B cell (primary cell): ENCODE measurements around the gene KSR1. TPM values are rescaled to one million over a fixed set of nuclear protein-coding genes. Genes with fewer than 3 reads are reported as not detected.

Experiments
- ATAC-seq: fragments of 200-7000 bp; cut with Tn5 transposase; one replicate; pipeline ENCODE4 v1.10.0; 2021; ENCODE audit warnings: low read depth, mild to moderate bottlenecking, moderate number of reproducible peaks, moderate library complexity
- CTCF ChIA-PET: fragments of 350-600 bp; sonication (Branson Sonifier 250); formaldehyde crosslinking; loops from one replicate; lab custom pipeline; 2021; ENCODE audit warnings: antibody characterized with exemption, inconsistent platforms; lab: Charles Lee
- POLR2A ChIA-PET: fragments of 350-600 bp; sonication (Branson Sonifier 250); formaldehyde crosslinking; loops from one replicate; lab custom pipeline; 2021; ENCODE audit warnings: antibody characterized with exemption; lab: Charles Lee
- DNase-seq: peaks from one replicate; pipeline ENCODE4 v3.0.0; 2013
- H2AFZ ChIP-seq: 2 replicates; pipeline ENCODE4 v1.6.1; 2012; ENCODE audit warnings: mild to moderate bottlenecking, low read depth, low read length; ENCODE audit not compliant: insufficient read depth, poor library complexity, severe bottlenecking
- H3K27ac ChIP-seq, 2 donors: 1 replicate in 1 of 2; 2 replicates in 1 of 2; pipeline ENCODE4 v1.5.1; 2012 to 2013; ENCODE audit warnings: low read length in 2 of 2, mild to moderate bottlenecking in 2 of 2, moderate library complexity in 1 of 2
- H3K27me3 ChIP-seq, 4 experiments: fragments of 200-600 bp in 1 of 4; sonication (generic) in 1 of 4; replicated peaks in 1 of 4; 1 replicate in 2 of 4; 2 replicates in 2 of 4; pipeline versions ENCODE4 v1.6.1 to v1.7.0; 2013 to 2016; ENCODE audit warnings: low read length in 3 of 4, mild to moderate bottlenecking in 2 of 4, mixed read lengths in 1 of 4, moderate library complexity in 1 of 4; ENCODE audit not compliant: insufficient read depth in 4 of 4, control insufficient read depth in 3 of 4; ENCODE audit errors: control extremely low read depth in 1 of 4
- H3K36me3 ChIP-seq, 2 experiments: replicated peaks in 1 of 2; 1 replicate in 1 of 2; 2 replicates in 1 of 2; pipeline versions ENCODE4 v1.6.1 to v1.7.1; 2013; ENCODE audit warnings: low read length in 1 of 2; ENCODE audit not compliant: insufficient read depth in 2 of 2, control insufficient read depth in 1 of 2; ENCODE audit errors: control extremely low read depth in 1 of 2, extremely low read depth in 1 of 2
- H3K4me1 ChIP-seq, 2 donors: fragments of 200-600 bp in 1 of 2; sonication (generic) in 1 of 2; 1 replicate in 1 of 2; 2 replicates in 1 of 2; pipeline versions ENCODE4 v1.5.1 to v1.6.1; 2013 to 2017; ENCODE audit warnings: low read length in 2 of 2; ENCODE audit not compliant: control insufficient read depth in 2 of 2, insufficient read depth in 2 of 2
- H3K4me2 ChIP-seq: replicated peaks from 2 replicates; pipeline ENCODE3; 2012; ENCODE audit warnings: mild to moderate bottlenecking, low read depth, low read length; ENCODE audit not compliant: poor library complexity, severe bottlenecking
- H3K4me3 ChIP-seq, 5 experiments: fragments of 200-600 bp in 1 of 5; sonication (generic) in 1 of 5; 1 replicate in 3 of 5; 2 replicates in 2 of 5; pipeline versions ENCODE4 v1.5.1 to v1.7.0; 2011 to 2016; ENCODE audit warnings: low read length in 4 of 5, mild to moderate bottlenecking in 4 of 5, low read depth in 2 of 5, control low read depth in 1 of 5, moderate library complexity in 1 of 5; ENCODE audit not compliant: insufficient read depth in 1 of 5; ENCODE audit errors: control extremely low read depth in 1 of 5, extremely low read depth in 1 of 5
- H3K79me2 ChIP-seq: fragments of 200-600 bp; sonication (generic); one replicate; pipeline ENCODE4 v1.6.0; 2016; ENCODE audit warnings: low read length; ENCODE audit not compliant: control insufficient read depth, insufficient read depth
- H3K9ac ChIP-seq: fragments of 200-600 bp; sonication (generic); 2 replicates; pipeline ENCODE4 v1.6.1; 2017; ENCODE audit warnings: mild to moderate bottlenecking, low read length, moderate library complexity
- H3K9me3 ChIP-seq, 3 donors: one replicate each; pipeline versions ENCODE4 v1.6.1 to v1.7.1; 2013; ENCODE audit warnings: low read length in 2 of 3; ENCODE audit not compliant: control insufficient read depth in 2 of 3, insufficient read depth in 1 of 3; ENCODE audit errors: control extremely low read depth in 1 of 3
- H4K20me1 ChIP-seq: 2 replicates; pipeline ENCODE4 v1.6.0; 2012; ENCODE audit warnings: mild to moderate bottlenecking, low read length; ENCODE audit not compliant: insufficient read depth, control insufficient read depth, poor library complexity, severe bottlenecking
- H3K27ac Mint-ChIP-seq: one replicate; pipeline ENCODE4 v1.8.0; 2021; ENCODE audit warnings: mixed read lengths
- H3K27me3 Mint-ChIP-seq: one replicate; pipeline ENCODE4 v1.8.0; 2021; ENCODE audit warnings: mixed read lengths
- H3K4me1 Mint-ChIP-seq: one replicate; pipeline ENCODE4 v1.8.0; 2021; ENCODE audit warnings: mixed read lengths
- H3K4me3 Mint-ChIP-seq: one replicate; pipeline ENCODE4 v1.8.0; 2021; ENCODE audit warnings: mixed read lengths
- H3K9me3 Mint-ChIP-seq: one replicate; pipeline ENCODE4 v1.8.0; 2022; ENCODE audit warnings: mixed read lengths; ENCODE audit not compliant: insufficient read depth
- EZH2 ChIP-seq: IDR thresholded peaks from 2 replicates; pipeline ENCODE4 v1.6.1; 2012; ENCODE audit warnings: borderline replicate concordance, low read depth, mild to moderate bottlenecking, moderate library complexity, low read length; ENCODE audit not compliant: insufficient read depth, poor library complexity, severe bottlenecking
- WGBS: methylation state at CpG from one replicate; pipeline ENCODE4 v1.1.5; 2013; ENCODE audit warnings: missing lambda C conversion rate; ENCODE audit not compliant: insufficient coverage; 5-methylcytosine and 5-hydroxymethylcytosine counted together
- intact Hi-C: fragments of 100-400 bp; cut with micrococcal nuclease; formaldehyde crosslinking; loops from one replicate; pipeline ENCODE4 v1.10.0; 2022
- polyA plus RNA-seq: library from polyadenylated mRNA; depleted of rRNA; stranded (reverse); fragments of >200 nt; gene quantifications from 2 replicates; pipeline ENCODE4 v1.2.3, GENCODE V29; 2012
- total RNA-seq, 2 donors: library from RNA; stranded (reverse); fragments of 120-200 nt in 1 of 2; gene quantifications; 1 replicate in 1 of 2; 2 replicates in 1 of 2; pipeline versions ENCODE4 v1.2.3 to v1.2.4, GENCODE V29; 2013 to 2022
- TF ChIP-seq, protein P1 (sequence below): fragments of 200-600 bp; IDR thresholded peaks from one replicate; pipeline ENCODE4 v1.8.0; 2022; ENCODE audit warnings: antibody characterized with exemption, mild to moderate bottlenecking

KSR1 gene
- total and polyA plus RNA-seq, 2 donors (not counting 1 experiment from before 2014, with no cell fraction given) = 27.5 to 85.6 TPM

- ChIA-PET CTCF (interaction anchor here (1.1 to 14.9 kb wide), 8 partner anchors 17 to 360 kb away, joined by 4 to 395 read pairs (median 75); partner anchors contain the start of gene KSR1), POLR2A (no interaction called here)
- ATAC-seq = no peak
- no peaks in the 10 kb centered on the region for H3K9me3 ChIP-seq
- no peak for DNase-seq
- Mint-ChIP-seq H3K27ac (no peak overlapping the region), H3K9me3 (no peaks in the 10 kb centered on the region), H3K27me3 (no peaks in the 10 kb centered on the region), H3K4me3 (no peak overlapping the region), H3K4me1 (no peaks in the 10 kb centered on the region)
- no peak overlapping the region for H2AFZ ChIP-seq
- no peaks in the 10 kb centered on the region for H3K4me1 ChIP-seq
- intact Hi-C loops = no loop called here
- no peak overlapping the region for H3K4me2 ChIP-seq
- H3K27ac ChIP-seq = no peak overlapping the region
- no peaks in the 10 kb centered on the region for H4K20me1 ChIP-seq
- TF ChIP-seq, protein P1, sequence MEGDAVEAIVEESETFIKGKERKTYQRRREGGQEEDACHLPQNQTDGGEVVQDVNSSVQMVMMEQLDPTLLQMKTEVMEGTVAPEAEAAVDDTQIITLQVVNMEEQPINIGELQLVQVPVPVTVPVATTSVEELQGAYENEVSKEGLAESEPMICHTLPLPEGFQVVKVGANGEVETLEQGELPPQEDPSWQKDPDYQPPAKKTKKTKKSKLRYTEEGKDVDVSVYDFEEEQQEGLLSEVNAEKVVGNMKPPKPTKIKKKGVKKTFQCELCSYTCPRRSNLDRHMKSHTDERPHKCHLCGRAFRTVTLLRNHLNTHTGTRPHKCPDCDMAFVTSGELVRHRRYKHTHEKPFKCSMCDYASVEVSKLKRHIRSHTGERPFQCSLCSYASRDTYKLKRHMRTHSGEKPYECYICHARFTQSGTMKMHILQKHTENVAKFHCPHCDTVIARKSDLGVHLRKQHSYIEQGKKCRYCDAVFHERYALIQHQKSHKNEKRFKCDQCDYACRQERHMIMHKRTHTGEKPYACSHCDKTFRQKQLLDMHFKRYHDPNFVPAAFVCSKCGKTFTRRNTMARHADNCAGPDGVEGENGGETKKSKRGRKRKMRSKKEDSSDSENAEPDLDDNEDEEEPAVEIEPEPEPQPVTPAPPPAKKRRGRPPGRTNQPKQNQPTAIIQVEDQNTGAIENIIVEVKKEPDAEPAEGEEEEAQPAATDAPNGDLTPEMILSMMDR = no peak
- TF ChIP-seq EZH2 = no peak
- peaks cover 0 to 6% of the 10 kb centered on the region in 2 experiments for H3K36me3 ChIP-seq
- no peaks in the 10 kb centered on the region for H3K27me3 ChIP-seq
- H3K79me2 ChIP-seq = no peaks in the 10 kb centered on the region
- WGBS = 95% methylated on average over 7 of the region's 10 CpGs
- H3K9ac ChIP-seq = no peak overlapping the region
- H3K4me3 ChIP-seq = no peak overlapping the region
Measured at GRCh38 chr17:27597188-27597580, 140.9 kb downstream of the KSR1 start.

DNA sequence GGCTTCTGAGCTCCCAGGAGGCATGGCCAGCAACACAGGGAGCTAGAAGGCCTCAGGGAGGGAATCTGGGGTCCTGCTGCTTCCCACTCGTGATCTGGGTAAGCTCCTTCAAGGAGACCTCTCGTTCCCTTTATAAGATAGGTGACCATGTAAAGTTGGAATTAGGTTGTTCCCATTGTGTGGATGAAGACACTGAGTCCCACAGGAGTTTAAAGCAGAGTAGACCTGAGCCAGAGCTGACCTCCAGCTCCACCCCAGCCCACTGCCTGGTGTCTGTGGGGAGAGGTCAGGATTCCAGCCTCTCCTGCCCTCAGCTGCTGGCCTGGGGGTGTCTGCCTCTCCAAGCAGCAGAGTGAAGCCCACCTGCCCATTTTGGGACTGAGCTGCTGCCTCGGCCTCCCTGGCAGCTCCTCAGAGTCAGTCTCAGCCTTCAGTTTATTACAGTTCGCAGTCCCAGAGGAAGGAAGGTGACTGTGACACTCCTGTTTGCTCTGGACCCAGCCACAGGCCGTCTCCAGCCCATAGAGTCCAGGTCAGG lies 141.6 kb downstream of the KSR1 start:
- TF ChIP-seq, protein P1 = no peak
- TF ChIP-seq EZH2 = no peak
- ATAC-seq (no peak), DNase-seq (no peak)
- ChIA-PET POLR2A (no interaction called here), CTCF (interaction anchor here (0.7 to 14.9 kb wide), 10 partner anchors 9 to 361 kb away, joined by 3 to 395 read pairs (median 44); partner anchors contain the start of genes KSR1 and LGALS9)
- H3K4me1 ChIP-seq = no peaks in the 10 kb centered on the region
- no peak overlapping the region for H3K4me3 Mint-ChIP-seq
- no peaks in the 10 kb centered on the region for H3K79me2 ChIP-seq
- H2AFZ ChIP-seq = no peak overlapping the region
- H3K27ac ChIP-seq = no peak overlapping the region
- no peaks in the 10 kb centered on the region for H4K20me1 ChIP-seq
- no peaks in the 10 kb centered on the region for H3K4me1 Mint-ChIP-seq
- H3K9ac ChIP-seq = no peak overlapping the region
- no peak overlapping the region for H3K4me2 ChIP-seq
- intact Hi-C loops = no loop called here
- no peak overlapping the region for H3K4me3 ChIP-seq
- H3K9me3 ChIP-seq = no peaks in the 10 kb centered on the region
- no peaks in the 10 kb centered on the region for H3K27me3 Mint-ChIP-seq
- no peak overlapping the region for H3K27ac Mint-ChIP-seq
- H3K27me3 ChIP-seq = no peaks in the 10 kb centered on the region
- WGBS = 97% methylated on average over 4 of the region's 5 CpGs
- H3K9me3 Mint-ChIP-seq = no peaks in the 10 kb centered on the region
- H3K36me3 ChIP-seq = peaks cover 0 to 6% of the 10 kb centered on the region in 2 experiments
